Measurements from ENCODE around the gene METTL9.

DNA sequence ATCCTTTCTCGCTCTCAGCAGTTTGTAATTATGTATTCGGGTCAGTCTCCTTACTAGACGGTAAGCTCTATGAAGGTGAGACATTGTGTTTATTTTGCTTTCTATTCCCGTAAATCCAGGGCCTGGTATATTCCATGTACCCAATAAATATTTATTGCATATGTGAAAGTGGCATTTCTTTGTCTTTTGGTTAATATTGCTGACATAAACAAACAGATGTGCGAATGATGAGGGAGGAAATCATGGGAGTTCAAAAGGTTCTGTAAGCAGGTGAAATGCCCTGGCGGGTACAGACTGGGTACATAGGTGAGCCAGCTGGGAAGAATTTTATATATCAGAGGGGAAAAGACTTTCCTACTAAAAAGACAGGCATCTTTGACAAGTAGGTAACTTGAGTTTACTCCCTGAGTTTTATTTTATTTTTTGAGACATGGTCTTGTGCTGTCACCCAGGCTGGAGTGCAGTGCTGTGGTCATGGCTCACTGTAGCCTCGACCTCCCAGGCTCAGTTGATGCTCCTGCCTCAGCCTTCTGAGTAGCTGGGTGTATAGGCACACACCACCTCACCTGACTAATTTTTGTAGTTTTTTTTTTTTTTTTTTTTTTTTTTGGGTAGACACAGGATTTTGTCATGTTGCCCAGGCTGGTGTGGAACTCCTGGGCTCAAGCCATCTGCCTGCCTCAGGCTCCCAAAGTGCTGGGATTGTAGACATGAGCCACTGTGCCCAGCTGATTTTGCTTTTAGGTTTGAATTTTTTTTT, 5.7 kb upstream of the METTL9 start:
- TF ChIP-seq, protein P1, sequence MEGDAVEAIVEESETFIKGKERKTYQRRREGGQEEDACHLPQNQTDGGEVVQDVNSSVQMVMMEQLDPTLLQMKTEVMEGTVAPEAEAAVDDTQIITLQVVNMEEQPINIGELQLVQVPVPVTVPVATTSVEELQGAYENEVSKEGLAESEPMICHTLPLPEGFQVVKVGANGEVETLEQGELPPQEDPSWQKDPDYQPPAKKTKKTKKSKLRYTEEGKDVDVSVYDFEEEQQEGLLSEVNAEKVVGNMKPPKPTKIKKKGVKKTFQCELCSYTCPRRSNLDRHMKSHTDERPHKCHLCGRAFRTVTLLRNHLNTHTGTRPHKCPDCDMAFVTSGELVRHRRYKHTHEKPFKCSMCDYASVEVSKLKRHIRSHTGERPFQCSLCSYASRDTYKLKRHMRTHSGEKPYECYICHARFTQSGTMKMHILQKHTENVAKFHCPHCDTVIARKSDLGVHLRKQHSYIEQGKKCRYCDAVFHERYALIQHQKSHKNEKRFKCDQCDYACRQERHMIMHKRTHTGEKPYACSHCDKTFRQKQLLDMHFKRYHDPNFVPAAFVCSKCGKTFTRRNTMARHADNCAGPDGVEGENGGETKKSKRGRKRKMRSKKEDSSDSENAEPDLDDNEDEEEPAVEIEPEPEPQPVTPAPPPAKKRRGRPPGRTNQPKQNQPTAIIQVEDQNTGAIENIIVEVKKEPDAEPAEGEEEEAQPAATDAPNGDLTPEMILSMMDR (IDR thresholded peaks at IDR 0.05; ENCODE audit: low read depth, low read length), result no peak
- no peak for TF ChIP-seq POLR2A (IDR thresholded peaks at IDR 0.05; ENCODE audit: extremely low read depth, insufficient read length)
